ENCODE data around the gene PLTP.

GRCh38 chr20:45909817-45910669 lies 1.9 kb downstream of the PLTP start:
- TF ChIP-seq, protein P1, sequence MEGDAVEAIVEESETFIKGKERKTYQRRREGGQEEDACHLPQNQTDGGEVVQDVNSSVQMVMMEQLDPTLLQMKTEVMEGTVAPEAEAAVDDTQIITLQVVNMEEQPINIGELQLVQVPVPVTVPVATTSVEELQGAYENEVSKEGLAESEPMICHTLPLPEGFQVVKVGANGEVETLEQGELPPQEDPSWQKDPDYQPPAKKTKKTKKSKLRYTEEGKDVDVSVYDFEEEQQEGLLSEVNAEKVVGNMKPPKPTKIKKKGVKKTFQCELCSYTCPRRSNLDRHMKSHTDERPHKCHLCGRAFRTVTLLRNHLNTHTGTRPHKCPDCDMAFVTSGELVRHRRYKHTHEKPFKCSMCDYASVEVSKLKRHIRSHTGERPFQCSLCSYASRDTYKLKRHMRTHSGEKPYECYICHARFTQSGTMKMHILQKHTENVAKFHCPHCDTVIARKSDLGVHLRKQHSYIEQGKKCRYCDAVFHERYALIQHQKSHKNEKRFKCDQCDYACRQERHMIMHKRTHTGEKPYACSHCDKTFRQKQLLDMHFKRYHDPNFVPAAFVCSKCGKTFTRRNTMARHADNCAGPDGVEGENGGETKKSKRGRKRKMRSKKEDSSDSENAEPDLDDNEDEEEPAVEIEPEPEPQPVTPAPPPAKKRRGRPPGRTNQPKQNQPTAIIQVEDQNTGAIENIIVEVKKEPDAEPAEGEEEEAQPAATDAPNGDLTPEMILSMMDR (conservative IDR thresholded peaks at IDR 0.05; ENCODE audit: low read depth, low read length) = no peak
- no peak for TF ChIP-seq EZH2 (IDR thresholded peaks at IDR 0.05; ENCODE audit: low read length, unreplicated experiment)
- TF ChIP-seq EZH2phosphoT487 (IDR thresholded peaks at IDR 0.05; ENCODE audit: borderline replicate concordance, low read length) = no peak

All from PC-3 (cell line).